GM10248 (cell line): Measurements from ENCODE around the gene XRN1.
"Not testable (repeated sequence)": the region's sequence is repeated elsewhere in the genome, so short reads cannot be mapped to it uniquely, and the experiment has no call there.

Source experiments
- CTCF ChIA-PET: fragments of 300-600 bp; sonication (Branson Sonifier 250); formaldehyde crosslinking; extraction: SDS; loops from one replicate; lab custom pipeline; 2021; ENCODE audit warnings: antibody characterized with exemption; lab: Yijun Ruan, JAX
- POLR2A ChIA-PET: fragments of 350-650 bp; sonication (Branson Sonifier 250); formaldehyde crosslinking; extraction: SDS; loops from one replicate; lab custom pipeline; 2020; ENCODE audit warnings: antibody characterized with exemption; lab: Yijun Ruan, JAX
- DNase-seq: peaks from one replicate; pipeline ENCODE4 v3.0.0; 2012; ENCODE audit errors: extremely low spot score
- CTCF ChIP-seq: IDR thresholded peaks from 2 replicates; pipeline ENCODE4 v1.5.1; 2012; ENCODE audit warnings: mild to moderate bottlenecking, low read depth; ENCODE audit errors: extremely low read depth, missing control alignments, control extremely low read depth

XRN1 gene

GRCh38 chr3:142450881-142451280, 3.0 kb upstream of the XRN1 start:
- ChIA-PET CTCF (interaction anchor here (1.1 kb wide), 1 partner anchor 19 kb away, joined by 4 read pairs; no protein-coding TSS in a partner anchor), POLR2A (no interaction called here)
- no peak for DNase-seq
- no peak for TF ChIP-seq CTCF

DNA sequence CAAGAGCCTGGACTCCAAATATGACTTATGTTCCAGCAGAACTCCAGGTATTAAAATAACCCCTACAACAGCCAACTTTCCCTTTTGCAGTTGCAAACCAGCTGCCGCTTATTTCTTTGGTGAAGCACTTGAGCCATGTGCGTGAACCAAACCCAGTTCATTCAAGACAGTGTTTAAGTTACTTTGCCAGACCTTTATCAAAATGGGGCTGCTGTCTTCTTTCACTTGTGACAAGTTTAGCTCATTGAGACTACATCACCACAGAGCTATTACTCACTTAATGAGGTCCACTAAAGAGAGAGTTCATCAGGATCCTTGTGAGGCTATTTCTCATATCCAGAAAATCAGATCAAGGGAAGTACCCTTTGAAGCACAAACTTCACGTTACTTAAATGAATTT, 2.4 kb upstream of the XRN1 start:
- POLR2A ChIA-PET: no interaction called here
- DNase-seq: no peak
- TF ChIP-seq CTCF: no peak
- CTCF ChIA-PET: interaction anchor here (1.0 kb wide), 1 partner anchor 114 kb away, joined by 3 read pairs; no protein-coding TSS in a partner anchor

DNA sequence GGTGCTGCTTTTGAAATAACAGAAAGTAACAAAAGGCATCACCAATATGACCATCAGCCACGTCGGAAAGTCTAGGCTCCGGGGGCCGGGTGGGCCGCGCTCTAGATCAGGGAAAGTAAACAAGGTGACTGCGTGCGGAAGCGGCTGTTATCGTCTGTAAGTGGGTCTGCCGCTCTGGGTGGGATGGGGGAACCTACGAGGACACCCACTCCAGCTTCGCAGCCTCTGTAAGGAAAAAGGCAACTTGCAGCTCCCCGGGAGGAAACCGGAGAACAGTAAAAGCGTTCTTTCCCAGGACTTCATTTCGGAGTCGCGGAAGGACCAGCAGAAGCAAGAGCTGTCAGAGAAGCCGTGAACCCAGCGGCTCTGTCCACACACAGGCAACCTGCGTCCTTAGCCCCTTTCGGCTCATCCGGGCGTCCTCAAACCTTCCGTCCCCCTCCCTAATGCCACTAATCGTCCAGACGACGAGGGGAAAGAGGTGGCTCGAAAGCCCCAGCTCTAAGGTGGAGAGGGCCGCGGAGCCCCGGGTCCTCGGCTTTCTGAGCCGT, 461 bp downstream of the XRN1 start:
- peak; percentile 45 for DNase-seq
- ChIA-PET POLR2A (interaction anchor here (0.6 kb wide), 1 partner anchor 19 kb away, joined by 6 read pairs; no protein-coding TSS in a partner anchor), CTCF (no interaction called here)
- TF ChIP-seq CTCF: no peak

GRCh38 chr3:142445816-142446254, 2.0 kb downstream of the XRN1 start:
- POLR2A ChIA-PET: no interaction called here

DNA sequence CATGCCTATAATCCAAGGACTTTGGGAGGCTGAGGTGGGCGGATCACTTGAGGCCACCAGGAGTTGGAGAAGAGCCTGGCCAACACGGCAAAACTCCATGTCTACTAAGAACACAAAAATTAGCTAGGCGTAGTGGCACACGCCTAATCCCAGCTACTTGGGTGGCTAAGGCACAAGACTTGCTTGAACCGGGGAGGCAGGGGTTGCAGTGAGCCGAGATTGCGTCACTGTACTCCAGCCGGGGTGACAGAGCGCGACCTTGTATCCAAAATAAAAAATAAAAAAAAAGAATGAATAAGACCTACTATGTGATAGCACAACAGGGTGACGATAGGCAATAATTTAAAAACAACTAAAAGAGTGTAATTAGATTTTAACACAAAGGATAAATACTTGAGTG, 3.5 kb downstream of the XRN1 start:
- ChIA-PET CTCF (interaction anchor here (1.1 kb wide), 1 partner anchor 10 kb away, joined by 3 read pairs; no protein-coding TSS in a partner anchor), POLR2A (no interaction called here)
- no peak for TF ChIP-seq CTCF
- no peak for DNase-seq

More at GRCh38 chr3:142445816-142446254, 2.0 kb downstream of the XRN1 start:
- no peak for TF ChIP-seq CTCF
- CTCF ChIA-PET: no interaction called here
- peak; percentile 65 for DNase-seq

GRCh38 chr3:142443060-142443459, 4.8 kb downstream of the XRN1 start:
- CTCF ChIA-PET: interaction anchor here (1.0 kb wide), 1 partner anchor 136 kb away, joined by 5 read pairs; the partner anchor contains the start of gene ATR
- DNase-seq, POLR2A ChIA-PET: not testable (repeated sequence)

- POLR2A ChIA-PET, CTCF ChIA-PET, DNase-seq: not testable (repeated sequence)
Measured at GRCh38 chr3:142439499-142440220, 8.2 kb downstream of the XRN1 start.

- DNase-seq, POLR2A ChIA-PET, CTCF ChIA-PET: not testable (repeated sequence)
Measured at GRCh38 chr3:142438096-142438495, 9.7 kb downstream of the XRN1 start.
